NOMO-1 treated with dmso at 0.1 percent for 144 hours (cell line): ENCODE measurements around the gene IKZF1.

ENCODE experiments used
- DNase-seq: peaks from one replicate; lab custom pipeline; 2025; ENCODE audit not compliant: unreplicated experiment; lab: John Stamatoyannopoulos, UW

Gene IKZF1

DNA sequence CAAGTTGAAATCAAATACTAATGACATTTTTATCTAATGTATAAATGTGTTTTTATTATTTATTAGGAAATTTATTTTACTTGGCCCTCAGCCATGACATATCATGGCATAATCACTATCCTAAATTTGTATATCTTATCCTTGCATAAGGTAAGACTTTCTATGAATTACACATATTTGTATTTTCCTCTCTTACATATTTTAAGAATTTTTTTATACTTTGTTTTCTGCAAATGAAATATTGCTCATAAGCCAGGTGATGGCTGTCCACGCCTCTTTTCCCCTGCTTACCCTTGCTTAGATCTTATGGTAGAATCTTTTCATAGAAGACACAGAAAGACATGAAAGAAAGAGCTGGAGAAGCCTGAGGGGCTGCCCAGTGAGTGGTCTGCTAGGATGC lies 48.2 kb downstream of the IKZF1 start:
- DNase-seq: no peak

DNA sequence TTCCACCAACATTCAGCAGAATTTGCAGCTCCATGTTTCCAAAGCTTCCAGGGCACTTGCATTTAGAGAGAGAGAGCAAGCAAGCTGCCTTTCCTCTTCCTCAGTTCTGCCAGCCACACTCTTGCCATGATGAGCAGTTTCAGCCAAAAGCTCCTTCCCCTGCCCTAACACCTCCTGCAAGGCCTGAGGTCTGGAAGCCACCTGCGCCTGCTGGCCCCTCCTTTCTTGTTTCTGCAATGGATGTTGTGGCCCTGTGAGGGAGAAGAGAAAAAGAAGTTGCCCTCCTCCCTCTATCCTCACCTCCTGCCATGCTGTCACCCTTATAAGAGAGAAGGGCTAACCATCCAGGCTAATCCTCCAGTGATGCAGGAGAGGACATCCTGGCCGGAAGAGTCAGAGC lies 48.7 kb downstream of the IKZF1 start:
- DNase-seq: no peak

DNA sequence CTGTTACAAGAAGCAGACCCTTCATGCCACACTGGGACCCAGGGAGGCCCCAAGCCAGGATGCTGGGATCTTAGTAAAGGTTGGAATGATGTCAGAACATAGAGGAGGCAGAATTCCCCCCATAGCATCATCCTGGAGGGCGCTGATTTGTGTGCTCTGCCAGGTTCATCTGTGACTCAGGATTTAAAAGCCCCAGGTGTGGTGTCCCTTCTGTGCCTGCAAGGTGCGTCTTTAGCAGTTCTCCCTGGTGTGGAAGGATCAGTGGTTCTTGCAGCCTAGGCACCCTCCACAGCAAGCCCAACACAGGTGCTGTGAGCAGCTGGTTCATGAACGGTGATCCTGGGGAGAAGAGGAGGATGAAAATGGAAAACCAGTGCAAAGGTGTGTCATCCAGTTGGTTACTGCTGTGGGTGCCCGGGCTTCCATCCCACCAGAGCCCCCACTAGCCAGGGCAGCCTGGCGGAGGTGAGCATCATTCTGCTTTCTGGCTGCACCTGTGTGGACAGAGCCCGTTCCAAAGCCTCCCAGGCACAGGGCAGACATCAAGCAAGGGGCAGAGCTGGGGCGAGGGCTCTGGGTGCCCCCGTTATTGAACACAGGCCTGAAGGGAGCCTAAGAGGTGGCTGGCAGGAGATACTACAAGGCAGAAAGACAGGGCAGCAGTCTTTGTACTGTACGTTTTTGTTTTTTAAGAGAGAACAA lies 49.5 kb downstream of the IKZF1 start:
- DNase-seq: no peak

DNA sequence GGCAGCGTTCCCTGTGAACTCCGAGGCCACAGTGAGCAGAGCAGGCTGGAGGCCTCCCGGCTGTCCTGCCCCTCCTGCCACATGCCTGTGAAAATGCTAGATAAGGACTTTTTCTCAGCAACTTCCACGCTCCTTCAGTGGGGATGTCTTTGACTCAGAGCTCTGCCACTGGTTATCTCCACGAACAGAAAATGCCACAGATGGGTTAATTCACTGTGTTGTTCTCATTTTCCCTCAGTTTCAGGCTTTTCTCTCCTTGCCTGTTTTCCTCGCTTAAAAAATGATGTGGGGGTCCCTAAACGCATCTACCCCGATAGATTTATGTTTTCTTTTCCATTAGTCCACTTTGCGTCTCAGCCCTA lies 51.3 kb downstream of the IKZF1 start:
- no peak for DNase-seq

DNA sequence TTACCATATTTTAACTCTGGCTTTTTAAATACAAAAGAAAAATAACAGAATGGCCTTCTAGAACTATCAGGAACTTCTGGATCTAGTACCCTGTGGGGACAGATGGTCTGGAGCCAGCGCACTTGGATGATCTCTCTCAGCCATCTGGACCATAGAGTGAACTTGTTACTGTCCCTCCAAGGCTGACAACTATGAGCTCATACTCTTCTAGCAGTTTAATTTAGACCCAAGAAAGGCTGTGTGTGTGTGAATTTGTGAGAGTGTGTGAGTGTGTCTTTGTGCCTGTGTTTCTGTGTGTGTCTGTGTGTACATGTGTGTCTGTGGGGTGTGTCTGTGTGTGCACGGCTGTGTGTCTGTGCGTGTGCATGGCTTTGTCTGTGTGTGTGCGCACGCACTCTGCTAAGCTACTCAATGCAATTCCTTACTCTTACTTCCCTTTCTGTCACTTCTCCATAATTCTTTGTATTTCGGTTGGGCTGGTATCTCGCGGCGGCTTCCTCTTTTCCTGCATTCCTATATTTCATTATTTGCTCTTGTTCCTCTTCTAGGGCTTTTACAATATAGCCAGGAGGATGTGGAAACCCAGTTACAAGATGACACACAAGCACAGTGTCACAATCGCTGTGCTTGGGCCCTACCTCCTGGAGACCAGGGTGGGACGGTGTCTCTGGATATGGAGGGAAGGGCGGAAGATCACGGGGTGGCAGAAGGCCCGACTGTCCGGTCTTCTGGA lies 51.9 kb downstream of the IKZF1 start:
- peak; percentile 92 for DNase-seq

DNA sequence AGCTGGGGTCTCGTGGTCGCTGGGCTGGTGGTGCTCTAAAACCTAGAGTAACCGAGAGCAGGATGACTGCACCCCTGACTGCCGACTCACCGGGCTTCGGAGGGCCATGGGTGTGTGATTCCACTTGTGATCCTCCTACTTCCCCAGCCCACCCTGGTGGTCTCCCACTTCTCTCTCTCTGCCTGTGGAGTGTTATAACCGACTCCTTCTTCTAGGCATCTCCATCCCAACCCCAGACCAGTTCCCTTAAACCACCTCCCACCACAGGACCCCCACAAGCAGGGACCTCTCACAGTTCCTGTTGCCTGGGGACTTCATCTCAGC lies 52.4 kb downstream of the IKZF1 start:
- no peak for DNase-seq

DNA sequence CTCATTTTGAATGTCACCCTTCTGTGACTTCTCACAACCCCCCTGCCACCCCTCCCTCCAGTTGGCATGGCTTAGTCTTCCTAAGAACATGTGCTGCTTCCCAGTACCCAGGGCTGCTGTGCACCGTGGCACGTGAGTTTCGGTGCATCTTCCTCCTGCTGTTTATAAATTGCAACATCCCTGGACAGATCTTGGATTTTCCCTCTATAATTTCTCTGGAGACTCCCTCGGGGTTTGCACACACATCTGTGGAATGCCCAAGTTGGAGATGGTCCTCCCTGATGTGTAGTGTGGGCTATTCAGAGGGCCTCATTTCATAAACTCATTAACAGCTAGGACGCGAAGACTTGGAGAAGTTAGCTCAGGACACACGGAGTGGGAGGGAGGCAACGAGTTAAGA lies 52.9 kb downstream of the IKZF1 start:
- DNase-seq: no peak

DNA sequence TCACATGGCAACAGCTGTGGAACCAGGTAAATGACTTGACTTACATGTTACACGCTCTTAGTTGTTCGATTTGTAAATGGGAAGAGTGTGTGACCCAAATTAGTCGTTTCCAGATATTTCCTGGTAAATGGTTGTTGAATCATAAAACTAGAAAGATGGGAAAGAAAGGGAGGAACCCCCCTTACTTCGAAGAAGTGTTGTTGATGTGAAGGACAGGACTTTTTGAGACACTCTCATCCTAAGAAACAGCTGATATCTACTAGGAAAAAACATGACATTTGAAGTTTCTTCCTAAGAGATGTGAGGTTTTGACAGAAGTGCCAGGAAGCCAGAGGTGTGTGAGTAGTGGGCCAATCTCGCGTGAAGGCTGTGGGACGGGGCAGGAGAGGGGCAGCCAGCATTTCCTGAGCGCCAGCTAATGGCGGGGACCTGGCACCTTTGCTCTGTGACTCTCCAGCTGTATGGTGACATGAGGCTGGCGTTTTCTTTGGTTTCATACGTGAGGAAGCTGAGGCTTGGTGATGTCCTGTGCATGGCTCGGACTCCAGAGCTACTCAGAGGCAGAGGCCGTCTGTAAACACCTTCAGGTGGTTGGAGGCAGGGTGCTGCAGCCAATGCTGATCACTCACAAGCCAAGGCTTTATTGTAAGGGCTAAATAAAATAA lies 53.7 kb downstream of the IKZF1 start:
- DNase-seq: no peak

DNA sequence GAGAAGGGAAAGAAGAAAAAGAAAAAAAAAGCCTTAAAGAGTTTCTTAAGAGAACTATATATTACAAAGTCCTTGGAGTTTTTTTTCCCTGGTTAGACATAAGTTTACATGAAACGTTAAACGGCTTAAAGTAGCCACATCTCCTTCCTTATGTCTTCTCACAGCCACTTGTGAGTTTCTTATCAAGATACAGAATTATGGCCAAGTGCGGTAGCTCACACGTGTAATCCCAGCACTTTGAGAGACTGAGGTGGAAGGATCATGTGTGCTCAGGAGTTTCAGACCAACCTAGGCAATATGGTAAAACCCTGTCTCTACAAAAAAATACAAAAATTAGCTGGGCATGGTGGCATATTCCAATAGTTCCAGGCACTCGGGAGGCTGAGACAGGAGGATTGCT lies 54.3 kb downstream of the IKZF1 start:
- no peak for DNase-seq

DNA sequence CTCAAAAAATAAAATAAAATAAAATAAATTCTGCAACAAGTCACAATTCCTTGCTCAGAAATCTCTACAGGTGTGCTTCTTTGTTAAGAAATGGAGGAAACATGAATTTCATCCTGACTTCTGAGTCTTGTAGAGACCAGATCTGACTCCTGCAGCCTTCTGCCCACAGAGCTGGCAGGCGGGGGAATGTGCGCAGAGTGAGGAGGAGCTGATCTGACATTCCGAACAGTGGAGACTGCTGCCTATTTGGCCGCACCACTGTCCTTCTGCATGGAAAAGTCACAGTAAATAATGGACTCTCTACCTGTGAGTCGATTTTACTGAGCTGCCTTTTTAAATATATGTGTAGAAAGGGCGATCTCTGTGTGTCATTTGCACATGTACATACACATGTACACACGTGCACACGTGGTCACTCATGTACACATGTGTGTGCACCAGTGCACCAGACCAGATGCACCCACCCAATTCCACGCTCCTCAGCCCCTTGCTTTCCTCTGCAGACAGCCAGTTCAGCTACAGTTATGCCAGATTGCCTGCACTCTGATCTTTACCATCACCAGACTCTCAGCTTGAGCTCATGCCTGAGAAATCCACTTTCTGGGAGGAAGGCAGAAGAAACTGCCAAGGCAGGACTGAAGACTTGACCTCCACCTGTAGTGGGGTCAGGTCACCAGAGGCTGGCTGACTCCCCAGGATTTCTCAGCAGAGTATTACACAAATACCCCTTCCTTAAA lies 54.9 kb downstream of the IKZF1 start:
- no peak for DNase-seq

DNA sequence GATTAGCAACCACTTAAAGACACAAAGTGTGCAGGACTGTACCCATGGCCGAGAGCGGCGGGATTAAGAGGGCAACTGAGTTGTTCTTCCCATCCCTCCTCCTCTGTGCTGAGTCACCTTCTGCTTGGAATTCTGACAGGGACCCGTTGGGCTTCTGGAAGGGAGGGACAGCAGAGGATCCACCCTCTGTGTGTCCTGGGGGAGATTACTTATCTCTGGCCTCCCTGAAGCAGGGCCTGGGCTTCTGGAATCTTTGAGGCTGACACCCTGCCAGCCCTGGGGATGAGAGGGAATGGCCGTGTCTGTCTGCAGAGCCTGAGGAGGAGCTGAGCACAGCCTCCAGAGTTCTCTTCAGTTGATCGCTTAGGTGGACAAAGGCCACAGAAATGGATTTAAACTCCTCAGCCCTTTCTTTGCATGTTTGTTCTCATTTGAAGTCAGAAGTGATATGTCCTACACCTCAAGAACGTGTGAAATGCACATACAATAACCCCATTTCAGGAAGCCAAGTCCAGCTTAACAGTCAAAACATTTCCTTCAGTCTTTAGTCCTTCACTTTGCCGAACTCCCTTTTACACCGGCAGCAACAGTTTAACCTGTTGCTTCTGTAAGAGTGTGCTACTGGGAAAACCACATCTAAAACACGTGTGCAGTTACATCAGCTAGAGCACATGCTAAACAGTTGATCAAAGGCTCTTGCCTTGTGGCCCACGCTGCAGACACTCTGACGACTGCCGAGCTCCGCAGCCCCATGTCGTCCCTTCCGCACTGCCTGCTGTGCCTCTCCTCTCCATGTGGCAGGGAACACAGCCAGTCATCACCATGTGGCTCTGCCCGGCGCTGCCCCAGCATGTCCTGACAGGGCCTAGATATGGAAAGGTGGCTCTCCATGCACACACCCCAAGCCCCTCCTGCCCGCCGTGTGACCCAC lies 55.7 kb downstream of the IKZF1 start:
- no peak for DNase-seq

DNA sequence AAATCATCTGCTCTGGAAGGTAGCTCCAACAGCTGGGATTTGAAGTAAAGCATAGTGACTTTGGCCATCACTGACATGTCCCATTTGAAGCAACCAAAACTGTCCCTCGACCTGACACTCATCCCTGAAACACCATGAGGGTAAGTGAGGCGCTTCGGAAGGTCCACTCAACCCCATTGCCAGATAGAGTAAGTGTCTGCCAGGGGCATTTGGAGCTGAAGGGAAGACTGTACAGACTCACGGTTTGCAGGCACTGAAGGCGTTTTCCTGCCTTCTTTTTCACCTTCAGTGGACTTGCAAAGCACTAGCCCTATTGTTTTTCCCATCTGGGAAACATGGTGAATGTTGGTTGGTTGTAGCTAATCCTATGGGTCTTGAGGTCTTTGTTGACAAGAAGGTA lies 57.6 kb downstream of the IKZF1 start:
- no peak for DNase-seq

DNA sequence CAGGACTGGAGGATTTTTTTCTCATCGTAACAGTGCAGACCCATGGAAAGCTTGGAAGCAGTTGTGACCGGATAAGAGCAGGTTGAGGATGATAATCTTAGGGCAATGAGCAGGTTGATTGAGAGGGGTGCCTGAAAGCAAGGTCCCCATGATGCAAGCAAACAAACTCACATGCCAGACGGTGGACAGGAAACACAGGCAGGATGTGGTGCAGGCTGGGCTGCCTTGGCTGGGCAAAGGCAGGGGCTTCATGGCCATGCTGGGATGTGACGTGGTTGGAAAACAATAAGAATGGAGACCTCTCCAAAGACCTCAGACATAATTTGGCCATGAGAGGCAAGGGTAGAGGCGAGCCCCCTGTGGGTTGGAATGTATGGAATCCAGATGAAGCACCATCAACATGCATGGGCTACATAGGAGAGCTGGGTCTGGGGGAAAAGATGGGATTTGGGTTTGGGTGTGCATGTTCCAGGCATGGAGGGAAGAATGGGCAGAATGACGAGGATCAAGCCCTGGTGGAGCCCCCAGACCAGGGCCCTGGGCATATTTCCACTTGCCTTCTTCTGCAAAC lies 58.3 kb downstream of the IKZF1 start:
- no peak for DNase-seq

DNA sequence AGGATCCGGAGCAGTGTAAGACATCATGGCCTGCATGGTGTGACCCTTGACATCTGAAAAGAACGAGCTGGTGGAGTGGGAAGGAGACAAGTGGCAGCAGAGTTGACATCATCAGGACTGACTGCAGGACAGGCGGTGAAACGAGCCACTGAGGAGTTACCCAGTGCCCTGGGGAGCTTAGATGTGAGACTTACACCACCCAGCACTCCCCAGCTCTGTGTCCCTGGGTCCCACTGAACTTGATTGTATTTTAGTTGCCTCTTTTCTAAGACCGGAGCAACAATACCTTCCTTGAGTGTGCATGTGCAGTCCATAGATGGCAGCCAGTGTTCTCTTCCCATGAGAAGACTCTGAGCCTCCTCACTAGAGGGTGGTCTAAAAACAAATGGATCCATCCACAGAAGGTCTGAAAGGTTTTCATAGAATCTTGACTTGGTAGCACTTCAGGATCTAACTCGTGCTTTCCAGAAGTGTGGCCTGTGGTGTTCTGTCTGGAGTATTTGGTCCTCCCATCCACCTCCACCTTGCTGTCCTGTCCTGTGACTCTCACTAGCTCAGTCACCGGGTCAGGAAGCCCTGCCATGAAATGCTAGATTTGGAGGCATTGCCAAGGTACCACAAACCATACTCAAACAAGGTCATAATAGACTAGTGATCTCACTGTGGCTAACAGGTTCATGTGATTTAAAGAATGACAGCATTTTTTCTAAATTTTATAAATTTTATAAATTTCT lies 59.0 kb downstream of the IKZF1 start:
- DNase-seq: no peak

DNA sequence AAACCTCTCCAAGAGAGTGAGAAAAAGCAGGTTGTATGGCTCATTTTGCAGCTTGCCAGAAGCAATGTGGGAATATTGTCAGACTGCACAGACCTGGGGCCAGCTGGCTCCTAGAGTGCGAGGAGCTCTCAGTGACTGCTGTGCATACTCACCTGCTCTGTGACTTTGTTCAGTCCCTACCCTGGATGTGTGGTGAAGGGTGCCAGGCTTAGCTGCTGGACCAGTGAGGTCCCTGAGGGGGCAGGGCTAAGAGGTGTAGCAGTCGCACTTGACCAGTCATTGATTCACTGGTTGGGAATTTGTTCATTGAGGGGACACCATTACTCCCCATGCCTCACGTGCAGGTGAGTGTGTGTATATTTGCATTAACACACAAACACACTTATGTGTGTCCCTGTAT lies 60.1 kb downstream of the IKZF1 start:
- no peak for DNase-seq

DNA sequence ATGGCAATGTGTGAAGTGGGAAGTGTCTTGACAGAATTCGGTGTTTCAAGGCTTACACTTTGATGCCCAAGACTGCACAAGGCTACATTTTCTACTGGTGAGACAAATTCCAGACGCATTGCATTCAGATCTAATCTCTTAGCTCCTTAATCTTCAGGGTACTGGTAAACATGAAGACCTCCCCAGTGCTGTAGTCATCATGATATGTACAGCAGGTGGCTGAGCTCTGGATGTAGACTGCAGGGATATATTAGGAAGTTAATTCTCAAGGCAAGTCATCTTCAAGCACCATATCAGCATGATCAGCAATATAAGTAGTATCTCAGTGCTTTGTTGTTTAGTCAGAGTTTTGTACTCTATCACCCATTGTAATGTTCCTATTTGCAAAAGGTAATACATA lies 61.8 kb downstream of the IKZF1 start:
- DNase-seq: no peak

DNA sequence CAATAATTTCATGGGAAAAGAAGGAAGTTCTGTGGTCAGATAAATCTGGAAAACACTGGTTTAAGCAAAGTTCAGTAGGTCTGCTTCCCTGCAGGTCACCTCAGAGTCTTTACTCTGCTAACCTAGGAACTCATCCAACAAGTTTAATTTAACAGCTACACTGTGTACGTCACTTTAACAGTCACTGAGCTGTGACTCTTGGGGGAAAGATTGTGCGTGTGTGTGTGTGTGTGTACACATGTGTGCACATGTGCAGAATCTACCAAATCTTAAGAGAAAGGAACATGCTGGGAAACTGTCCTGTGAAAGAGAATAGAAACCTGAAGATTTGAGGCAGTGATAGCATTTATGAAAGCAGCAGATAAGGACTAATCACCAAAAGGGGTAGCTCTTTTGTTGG lies 62.6 kb downstream of the IKZF1 start:
- no peak for DNase-seq

DNA sequence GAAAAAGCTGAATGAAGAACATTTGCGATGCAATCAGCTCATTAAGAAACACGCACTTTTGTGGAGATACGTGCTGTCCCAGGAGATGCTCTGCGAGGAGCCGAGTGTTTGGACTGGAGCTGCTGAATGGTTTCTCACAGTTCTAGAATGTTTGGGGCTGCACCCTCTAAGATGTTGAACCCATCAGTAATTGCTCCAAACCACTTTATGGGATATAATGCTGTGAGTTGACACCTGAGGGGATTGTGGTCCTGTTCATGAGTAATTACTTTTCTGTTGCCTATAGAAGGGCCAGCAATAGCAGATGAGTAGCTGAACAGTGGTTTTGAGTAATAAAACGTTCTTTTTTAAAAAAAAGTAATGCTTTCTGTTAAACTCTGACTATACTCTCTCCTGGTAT lies 63.1 kb downstream of the IKZF1 start:
- no peak for DNase-seq

DNA sequence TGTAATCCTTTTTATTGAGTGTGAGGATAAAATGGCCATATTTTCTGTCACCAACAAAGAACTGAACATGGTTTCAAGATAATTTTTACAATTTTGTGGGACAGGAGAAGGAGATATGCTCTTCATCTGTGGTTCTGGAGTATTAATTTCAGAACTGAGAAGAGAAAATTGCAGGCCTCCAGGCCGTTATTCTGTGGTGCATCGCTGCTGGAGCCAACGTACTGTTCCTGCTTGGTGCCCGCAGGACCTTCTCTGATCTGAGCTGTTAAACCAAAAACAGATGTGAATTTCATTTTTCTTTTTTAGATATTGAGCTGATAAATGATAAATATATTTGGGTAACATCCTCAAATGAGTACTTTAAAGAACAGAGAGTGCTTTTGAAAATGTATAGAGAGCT lies 63.9 kb downstream of the IKZF1 start:
- DNase-seq: no peak
